Panc1 (cell line): Measurements from ENCODE around the gene SLIT3.

ENCODE experiments used
- CTCF ChIP-seq: fragments of 450-650 bp; IDR thresholded peaks from 2 replicates; pipeline ENCODE4 v1.5.1; 2017; ENCODE audit warnings: mild to moderate bottlenecking
- POLR2AphosphoS5 ChIP-seq: IDR thresholded peaks from 2 replicates; pipeline ENCODE4 v1.6.1; 2012; ENCODE audit warnings: mild to moderate bottlenecking, low read depth, low read length, moderate library complexity
- SIN3A ChIP-seq: IDR thresholded peaks from 2 replicates; pipeline ENCODE4 v1.6.1; 2012; ENCODE audit warnings: low read depth, mild to moderate bottlenecking, low read length, moderate library complexity, borderline replicate concordance; ENCODE audit not compliant: insufficient read depth
- TCF7L2 ChIP-seq: IDR thresholded peaks from 2 replicates; pipeline ENCODE4 v1.6.1; 2011; ENCODE audit warnings: mild to moderate bottlenecking, low read depth, low read length, inconsistent platforms
- TF ChIP-seq, protein P1 (sequence below), 2 experiments: IDR thresholded peaks; 2 replicates each; pipeline ENCODE4 v1.6.1; 2011 to 2012; ENCODE audit warnings: low read depth in 2 of 2, control low read depth in 1 of 2, low read length in 1 of 2, mild to moderate bottlenecking in 1 of 2, moderate library complexity in 1 of 2; ENCODE audit not compliant: insufficient read depth in 1 of 2

DNA sequence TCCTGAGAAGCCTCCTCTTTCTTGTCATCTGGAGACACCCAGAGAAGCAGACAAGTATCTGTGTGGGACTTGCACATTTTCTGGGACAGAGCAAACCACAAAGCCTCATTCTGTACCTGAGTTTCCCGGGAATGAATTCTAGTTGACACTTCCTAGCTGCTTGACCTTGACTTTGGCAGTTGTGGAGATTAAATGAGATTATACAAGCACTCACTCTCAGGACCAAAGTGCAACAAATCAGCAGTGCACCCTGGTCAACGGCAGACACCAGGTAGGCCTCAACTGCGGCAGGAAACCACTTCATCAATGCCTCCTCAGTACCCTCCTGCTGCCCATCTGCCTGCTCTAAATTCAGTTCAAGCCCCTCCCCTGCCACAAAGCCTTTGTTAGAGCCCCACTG, 607.1 kb downstream of the SLIT3 start:
- TF ChIP-seq CTCF (no peak), POLR2AphosphoS5 (no peak), SIN3A (no peak), TCF7L2 (no peak)
- TF ChIP-seq, protein P1, sequence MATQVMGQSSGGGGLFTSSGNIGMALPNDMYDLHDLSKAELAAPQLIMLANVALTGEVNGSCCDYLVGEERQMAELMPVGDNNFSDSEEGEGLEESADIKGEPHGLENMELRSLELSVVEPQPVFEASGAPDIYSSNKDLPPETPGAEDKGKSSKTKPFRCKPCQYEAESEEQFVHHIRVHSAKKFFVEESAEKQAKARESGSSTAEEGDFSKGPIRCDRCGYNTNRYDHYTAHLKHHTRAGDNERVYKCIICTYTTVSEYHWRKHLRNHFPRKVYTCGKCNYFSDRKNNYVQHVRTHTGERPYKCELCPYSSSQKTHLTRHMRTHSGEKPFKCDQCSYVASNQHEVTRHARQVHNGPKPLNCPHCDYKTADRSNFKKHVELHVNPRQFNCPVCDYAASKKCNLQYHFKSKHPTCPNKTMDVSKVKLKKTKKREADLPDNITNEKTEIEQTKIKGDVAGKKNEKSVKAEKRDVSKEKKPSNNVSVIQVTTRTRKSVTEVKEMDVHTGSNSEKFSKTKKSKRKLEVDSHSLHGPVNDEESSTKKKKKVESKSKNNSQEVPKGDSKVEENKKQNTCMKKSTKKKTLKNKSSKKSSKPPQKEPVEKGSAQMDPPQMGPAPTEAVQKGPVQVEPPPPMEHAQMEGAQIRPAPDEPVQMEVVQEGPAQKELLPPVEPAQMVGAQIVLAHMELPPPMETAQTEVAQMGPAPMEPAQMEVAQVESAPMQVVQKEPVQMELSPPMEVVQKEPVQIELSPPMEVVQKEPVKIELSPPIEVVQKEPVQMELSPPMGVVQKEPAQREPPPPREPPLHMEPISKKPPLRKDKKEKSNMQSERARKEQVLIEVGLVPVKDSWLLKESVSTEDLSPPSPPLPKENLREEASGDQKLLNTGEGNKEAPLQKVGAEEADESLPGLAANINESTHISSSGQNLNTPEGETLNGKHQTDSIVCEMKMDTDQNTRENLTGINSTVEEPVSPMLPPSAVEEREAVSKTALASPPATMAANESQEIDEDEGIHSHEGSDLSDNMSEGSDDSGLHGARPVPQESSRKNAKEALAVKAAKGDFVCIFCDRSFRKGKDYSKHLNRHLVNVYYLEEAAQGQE (IDR thresholded peaks at IDR 0.05; ENCODE audit: insufficient read depth in 1 of 2, low read depth in 2 of 2, low read length in 1 of 2) = no peak
